ENCODE results near the gene DBX1.

Gene DBX1

DNA sequence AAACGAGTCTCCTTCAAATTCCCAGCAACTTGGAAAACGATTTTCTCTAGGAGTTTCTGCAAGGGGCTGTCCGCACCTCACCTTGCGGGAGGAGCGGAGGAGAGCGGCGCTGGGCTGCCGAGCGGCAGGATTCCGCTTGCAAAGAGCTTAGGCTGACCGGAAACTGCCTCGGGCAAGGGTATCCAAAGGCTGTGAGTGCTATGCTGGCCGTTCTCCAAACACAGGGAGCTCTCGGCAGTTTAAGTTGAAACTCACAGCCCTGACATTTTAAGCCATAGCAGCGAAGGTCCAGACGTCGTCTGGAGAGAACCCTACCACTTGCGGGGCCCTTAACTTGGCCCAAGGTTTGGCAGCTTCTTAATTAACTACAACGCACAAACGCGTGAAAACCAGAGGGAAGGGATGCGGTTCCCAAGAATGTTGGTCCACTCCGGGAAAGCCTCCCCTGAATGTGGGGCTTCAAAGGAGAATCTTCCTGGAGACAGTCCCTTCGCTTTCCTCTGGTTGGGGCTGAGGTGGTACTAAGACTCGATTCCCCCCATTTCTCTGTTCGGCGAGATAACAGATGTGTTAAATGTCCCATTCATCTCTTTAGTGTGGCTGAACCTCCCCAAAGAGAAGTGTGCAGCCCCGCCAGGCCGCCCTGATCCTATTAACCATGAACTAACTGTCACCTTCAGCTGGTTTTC, 1.1 kb upstream of the DBX1 start:
- no peak for DNase-seq (ENCODE audit: low read depth)
- no peak for TF ChIP-seq CTCF (IDR thresholded peaks at IDR 0.05; ENCODE audit: insufficient read depth, low read depth, low read length, missing control alignments)
- no peak overlapping the region for H3K4me3 ChIP-seq (ENCODE audit: low read length)

GRCh38 chr11:20159466-20160381, 551 bp downstream of the DBX1 start:
- no peak for DNase-seq (ENCODE audit: low read depth)
- TF ChIP-seq CTCF (IDR thresholded peaks at IDR 0.05; ENCODE audit: insufficient read depth, low read depth, low read length, missing control alignments): no peak
- no peak overlapping the region for H3K4me3 ChIP-seq (ENCODE audit: low read length)

- peak; percentile 68 for DNase-seq (ENCODE audit: low read depth)
- H3K4me3 ChIP-seq (ENCODE audit: low read length): no peak overlapping the region
Observed at GRCh38 chr11:20158597-20159257, 1.5 kb downstream of the DBX1 start.

GRCh38 chr11:20157728-20158127, 2.5 kb downstream of the DBX1 start:
- no peak for DNase-seq (ENCODE audit: low read depth)
- TF ChIP-seq CTCF (IDR thresholded peaks at IDR 0.05; ENCODE audit: insufficient read depth, low read depth, low read length, missing control alignments): no peak
- no peak overlapping the region for H3K4me3 ChIP-seq (ENCODE audit: low read length)

More at GRCh38 chr11:20158597-20159257, 1.5 kb downstream of the DBX1 start:
- TF ChIP-seq CTCF (IDR thresholded peaks at IDR 0.05; ENCODE audit: insufficient read depth, low read depth, low read length, missing control alignments): no peak

DNA sequence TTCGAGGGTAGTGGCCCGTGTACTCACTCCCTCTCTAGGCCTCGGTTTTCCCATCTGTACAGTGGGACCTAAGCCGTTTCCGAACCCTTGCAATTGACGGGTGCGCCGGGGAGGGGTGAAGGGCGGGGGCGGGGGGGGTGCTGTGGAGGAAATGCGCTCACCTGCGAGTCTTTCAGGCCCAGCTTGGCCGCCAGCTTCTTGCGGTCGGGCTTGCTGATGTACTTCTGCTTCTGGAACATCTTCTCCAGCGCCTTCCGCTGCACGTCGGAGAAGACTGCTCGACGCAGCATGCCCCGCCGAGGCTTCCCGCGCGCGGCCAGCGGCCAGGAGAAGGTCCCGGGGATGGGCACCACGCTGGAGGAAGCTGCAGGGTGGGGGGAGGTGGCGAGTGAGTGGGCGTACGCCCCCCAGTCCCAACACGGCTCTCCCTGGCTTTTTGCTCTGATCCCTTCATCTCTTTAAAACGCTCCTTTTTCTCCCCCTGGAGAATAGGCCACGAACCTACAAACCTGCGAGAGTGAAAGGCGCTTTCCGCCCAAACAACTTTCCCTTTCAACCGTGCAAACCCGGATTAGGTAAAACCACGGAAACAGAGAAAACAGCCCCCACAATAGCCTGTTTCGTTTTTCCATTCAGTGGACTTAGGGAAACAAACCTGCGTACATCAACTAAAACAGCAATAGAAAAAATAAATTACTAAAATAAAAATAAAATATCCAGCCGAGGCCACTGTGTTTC, 3.2 kb downstream of the DBX1 start:
- no peak overlapping the region for H3K4me3 ChIP-seq (ENCODE audit: low read length)
- no peak for TF ChIP-seq CTCF (IDR thresholded peaks at IDR 0.05; ENCODE audit: insufficient read depth, low read depth, low read length, missing control alignments)
- no peak for DNase-seq (ENCODE audit: low read depth)

- TF ChIP-seq CTCF (IDR thresholded peaks at IDR 0.05; ENCODE audit: insufficient read depth, low read depth, low read length, missing control alignments): no peak
- H3K4me3 ChIP-seq (ENCODE audit: low read length): no peak overlapping the region
- DNase-seq (ENCODE audit: low read depth): no peak
Observed at GRCh38 chr11:20156280-20156875, 3.9 kb downstream of the DBX1 start.
